ENCODE data around the gene KCTD17.
"Not testable (repeated sequence)": the region's sequence is repeated elsewhere in the genome, so short reads cannot be mapped to it uniquely, and the experiment has no call there.

Gene KCTD17

DNA sequence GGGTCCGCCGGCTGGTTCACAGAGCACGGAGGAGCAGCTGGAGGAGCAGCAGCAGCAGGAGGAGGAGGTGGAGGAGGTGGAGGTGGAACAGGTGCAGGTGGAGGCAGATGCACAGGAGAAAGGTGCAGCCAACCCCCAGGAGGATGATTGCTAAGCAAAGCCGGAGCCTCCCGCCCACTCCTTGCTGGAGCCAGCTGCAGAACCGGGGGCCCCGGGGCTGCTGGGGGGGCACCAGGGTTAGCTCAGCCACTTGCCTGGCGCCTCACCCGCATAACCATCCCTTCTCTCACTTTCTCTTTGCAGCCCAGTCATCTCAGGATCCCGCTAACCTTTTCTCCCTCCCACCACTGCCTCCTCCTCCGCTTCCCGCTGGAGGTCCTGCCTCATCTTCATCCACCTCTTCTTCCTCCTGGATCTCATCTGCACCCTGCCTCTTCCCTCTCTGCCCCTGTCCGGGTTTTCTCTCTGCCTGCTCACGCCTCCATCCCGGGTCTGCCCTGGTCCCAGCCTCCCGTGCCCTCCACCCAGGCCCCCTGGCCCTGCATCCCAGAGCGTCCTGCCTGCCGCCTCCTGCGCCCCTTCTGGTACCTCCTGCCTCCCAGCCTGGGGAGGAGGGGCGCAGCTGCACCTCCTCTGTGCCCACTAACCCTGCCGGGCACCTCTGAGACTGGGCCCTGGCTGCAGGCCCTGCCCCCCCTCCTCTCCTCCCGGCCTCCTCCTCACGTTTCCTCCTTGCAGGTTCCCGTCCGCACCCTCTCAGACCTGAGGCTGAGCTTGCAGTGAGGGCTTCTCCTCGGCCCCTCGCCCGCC, 9.5 kb downstream of the KCTD17 start:
- no peak for DNase-seq (ENCODE audit: low spot score)

- no peak for DNase-seq (ENCODE audit: low spot score)
Measured at GRCh38 chr22:37061611-37062375, 10.3 kb downstream of the KCTD17 start.

- no peak for DNase-seq (ENCODE audit: low spot score)
Measured at GRCh38 chr22:37062376-37062675, 10.8 kb downstream of the KCTD17 start.

GRCh38 chr22:37062702-37063381, 11.3 kb downstream of the KCTD17 start:
- DNase-seq (ENCODE audit: low spot score) = no peak

DNA sequence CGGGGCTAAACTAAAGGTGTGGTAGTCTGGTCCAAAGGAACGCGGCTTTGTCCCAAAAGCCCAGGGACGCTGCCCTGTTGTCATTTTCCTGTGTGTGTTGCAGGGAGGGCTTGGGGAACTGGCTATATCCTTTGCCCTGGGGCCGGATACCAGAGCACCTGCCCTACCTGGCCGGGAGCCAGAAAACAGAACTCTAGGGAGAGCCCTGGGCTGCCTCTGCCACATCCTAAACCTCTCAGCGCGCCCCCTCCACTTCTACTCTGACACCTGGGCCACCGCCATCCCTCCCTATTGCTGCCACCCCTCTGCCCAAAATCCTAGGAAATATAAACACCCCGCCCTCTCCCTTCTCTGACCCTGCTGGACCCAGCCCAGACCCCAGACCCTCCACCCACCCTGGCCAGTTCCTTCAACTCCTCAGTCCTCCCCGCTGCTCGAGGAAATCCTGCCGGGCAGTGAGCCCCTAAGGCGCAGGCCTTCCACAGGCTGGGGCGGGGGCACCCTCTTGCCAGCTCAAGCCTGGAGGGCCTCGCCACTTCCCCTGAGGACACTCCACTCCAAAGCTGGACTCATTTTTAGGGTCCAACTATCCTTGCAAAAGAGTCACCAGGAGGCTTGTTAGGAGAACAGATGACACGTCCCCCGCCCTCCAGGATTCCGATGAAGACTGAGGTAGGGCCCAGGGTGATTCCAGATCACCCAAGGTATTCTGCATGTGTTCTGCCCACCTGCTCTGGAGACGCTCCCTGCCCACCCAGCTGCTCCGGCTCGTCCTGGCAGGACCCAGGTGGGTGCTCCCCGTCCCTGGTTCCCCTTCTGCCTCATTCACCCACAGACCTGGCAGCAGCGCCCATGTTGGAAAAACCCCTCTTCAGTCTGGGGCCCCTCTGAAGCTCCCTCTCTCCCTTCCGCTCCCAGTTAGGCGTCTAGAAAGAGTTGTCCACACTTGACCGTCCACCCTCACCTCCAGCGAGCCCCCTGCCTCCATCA, 12.2 kb downstream of the KCTD17 start:
- DNase-seq (ENCODE audit: low spot score) = no peak

GRCh38 chr22:37064553-37064952, 13.0 kb downstream of the KCTD17 start:
- DNase-seq (ENCODE audit: low spot score) = no peak

DNA sequence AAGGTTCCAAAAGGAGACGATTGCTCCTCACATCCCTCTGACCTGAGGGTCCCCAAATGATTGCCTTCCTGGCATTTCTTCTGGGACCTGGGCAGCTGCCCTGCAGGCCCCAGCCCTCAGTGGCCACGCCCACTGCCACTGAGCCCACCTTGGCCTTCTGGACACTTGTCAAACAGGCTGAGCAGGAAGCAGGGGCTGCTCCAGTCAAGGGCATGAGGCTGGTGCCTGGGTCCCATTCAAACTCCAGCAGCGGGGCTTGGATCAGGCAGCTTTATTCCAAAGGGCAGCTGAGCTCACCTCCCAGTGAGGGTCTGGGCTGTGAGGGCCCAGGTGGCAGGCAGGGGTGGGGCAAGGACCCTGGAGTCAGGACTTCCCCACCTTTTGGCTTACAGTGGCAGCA, 13.6 kb downstream of the KCTD17 start:
- DNase-seq (ENCODE audit: low spot score) = no peak

- no peak for DNase-seq (ENCODE audit: low spot score)
Measured at GRCh38 chr22:37065961-37066360, 14.4 kb downstream of the KCTD17 start.

DNA sequence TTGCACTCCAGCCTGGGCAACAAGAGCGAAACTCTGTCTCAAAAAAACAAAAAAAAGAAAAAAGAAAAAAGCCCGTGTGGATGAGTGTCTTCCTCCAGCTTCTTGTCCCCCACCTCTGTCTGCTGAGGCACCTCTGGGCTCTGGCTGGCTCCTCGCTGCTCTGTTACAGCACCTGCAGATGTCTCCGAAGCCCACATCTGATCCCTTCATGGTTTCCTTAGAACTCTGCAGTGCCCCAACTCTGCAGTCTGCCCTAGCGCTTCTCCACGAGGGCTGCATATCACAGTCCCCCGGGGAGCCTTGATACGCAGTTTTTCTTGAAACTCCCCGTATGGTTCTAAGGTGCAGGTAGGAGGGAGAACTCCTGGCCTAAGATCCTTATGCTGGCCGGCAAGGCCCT, 15.9 kb downstream of the KCTD17 start:
- no peak for DNase-seq (ENCODE audit: low spot score)

DNA sequence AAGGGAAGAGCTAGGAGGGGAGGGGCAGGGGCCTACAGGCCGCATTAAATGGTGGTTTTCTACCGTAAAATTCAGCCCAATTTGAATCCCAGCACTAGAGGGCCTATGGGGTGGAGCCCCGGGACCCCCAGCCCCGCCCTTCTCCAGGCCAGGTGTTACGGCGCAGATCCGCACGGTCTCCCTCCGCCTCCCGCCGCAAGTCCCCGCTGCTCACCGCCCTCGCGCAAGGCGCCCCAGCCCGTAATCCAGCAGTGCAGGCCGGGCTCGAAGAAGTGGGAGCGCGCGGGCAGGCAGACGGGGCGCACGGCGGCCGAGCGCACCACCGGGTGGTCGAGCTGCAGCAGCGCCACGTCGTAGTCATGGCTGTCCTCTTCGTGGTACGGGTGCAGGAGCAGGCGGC, 17.3 kb downstream of the KCTD17 start:
- no peak for DNase-seq (ENCODE audit: low spot score)

- no peak for DNase-seq (ENCODE audit: low spot score)
Measured at GRCh38 chr22:37069319-37069718, 17.8 kb downstream of the KCTD17 start.

DNA sequence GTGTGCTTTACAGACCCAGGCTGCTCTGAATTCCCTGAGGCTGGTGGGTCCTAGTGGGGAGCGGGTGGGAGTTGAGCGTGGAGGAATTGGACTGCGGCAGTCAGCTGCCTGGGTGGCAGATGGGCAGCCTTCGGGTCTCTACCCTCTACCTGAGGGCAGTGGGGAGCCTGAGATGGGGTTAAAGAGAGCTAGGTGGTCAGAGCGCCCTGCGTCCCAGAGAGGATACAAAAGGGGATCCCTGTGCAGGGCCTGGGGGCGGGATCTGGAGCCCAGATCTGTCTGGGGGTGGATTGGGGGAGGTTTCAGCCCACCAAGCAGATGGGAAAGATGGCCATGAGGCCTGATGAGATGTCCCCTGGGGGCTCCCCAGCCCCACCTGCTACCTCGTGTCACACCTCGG, 18.2 kb downstream of the KCTD17 start:
- DNase-seq (ENCODE audit: low spot score) = no peak

GRCh38 chr22:37070334-37070733, 18.8 kb downstream of the KCTD17 start:
- DNase-seq (ENCODE audit: low spot score) = no peak

GRCh38 chr22:37070744-37071143, 19.2 kb downstream of the KCTD17 start:
- DNase-seq (ENCODE audit: low spot score) = no peak

DNA sequence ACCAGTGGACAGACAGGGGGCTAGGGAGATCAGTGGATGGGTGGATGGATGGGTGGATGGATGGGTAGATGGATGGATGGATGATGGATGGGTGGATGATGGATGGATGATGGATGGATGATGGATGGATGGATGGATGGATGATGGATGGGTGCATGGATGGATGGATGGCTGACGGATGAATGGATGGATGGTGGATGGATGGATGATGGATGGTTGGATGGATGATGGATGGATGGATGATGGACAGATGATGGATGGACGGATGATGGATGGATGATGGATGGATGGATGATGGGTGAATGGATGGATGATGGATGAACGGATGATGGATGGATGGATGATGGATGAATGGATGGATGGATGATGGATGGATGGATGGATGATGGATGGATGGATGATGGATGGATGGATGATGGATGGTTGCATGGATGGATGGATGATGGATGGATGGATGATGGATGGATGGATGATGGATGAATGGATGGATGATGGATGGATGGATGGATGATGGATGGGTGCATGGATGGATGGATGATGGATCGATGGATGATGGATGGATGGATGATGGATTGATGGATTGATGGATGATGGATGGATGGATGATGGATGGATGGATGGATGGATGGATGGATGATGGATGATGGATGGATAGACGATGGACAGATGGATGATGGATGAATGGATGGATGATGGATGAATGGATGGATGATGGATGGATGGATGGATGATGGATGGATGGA, 20.5 kb downstream of the KCTD17 start:
- not testable (repeated sequence) for DNase-seq (ENCODE audit: low spot score)

- DNase-seq (ENCODE audit: low spot score) = no peak
Measured at GRCh38 chr22:37072673-37073072, 21.1 kb downstream of the KCTD17 start.

GRCh38 chr22:37074537-37074936, 23.0 kb downstream of the KCTD17 start:
- no peak for DNase-seq (ENCODE audit: low spot score)

GRCh38 chr22:37075046-37075445, 23.5 kb downstream of the KCTD17 start:
- no peak for DNase-seq (ENCODE audit: low spot score)

DNA sequence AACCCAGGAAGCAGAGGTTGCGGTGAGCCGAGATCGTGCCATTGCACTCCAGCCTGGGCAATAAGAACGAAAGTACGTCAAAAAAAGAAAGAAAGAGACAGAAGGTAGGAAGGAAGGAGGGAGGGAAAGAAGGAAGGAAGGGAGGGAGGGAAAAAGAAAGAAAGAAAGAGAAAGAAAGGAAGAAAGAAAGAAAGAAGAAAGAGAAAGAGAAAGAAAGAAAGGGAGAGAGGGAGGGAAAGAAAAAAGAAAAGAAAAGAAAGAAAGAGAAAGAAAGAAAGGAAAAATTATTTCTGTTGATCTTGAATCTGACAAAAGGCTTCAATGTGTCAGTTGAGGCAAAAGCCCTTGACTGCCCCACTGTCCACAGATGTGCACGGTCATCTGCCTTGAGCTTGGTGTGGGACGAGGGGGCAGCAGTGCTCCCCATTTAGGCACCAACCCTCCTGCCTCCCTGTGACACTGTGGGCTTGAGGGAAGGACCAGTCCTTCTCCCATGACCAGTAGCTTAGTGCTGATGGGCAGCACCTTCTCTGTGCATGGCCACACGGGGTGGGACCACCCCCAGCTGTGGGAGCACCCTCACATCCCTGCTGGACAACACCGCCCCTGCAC, 24.4 kb downstream of the KCTD17 start:
- no peak for DNase-seq (ENCODE audit: low spot score)

DNA sequence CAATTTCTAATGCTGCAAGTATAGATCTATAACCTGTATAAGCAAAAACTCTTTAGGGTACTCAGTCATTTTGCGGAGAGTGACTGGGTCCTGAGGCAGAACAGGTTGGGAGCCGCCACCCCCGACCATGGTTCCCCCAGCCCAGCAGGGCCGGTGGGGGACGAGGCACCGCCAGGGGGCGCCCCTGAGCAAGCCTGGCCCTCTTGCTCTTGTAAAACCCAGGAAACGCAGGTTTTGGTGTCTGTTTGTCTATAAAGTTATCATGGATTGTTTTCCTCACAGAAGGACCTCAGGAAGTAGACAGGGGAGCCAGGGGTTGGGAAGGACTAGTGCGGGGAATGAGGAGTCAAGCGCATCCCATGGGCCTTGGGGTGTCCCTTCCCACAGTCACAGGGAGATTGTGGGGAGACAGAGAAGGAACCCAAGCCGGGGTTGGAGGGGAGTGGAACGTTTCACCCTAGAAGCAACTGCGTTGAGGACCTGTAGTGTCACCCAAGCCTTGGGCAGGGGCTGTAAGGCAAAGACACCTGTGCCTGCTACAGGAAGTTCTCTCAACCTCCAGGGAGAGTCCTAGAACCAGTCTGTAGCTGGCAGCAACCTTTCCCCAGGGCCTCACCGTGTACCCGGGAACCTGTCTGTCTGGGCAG, 26.4 kb downstream of the KCTD17 start:
- DNase-seq (ENCODE audit: low spot score) = no peak

Data from pons (tissue), 1 donor.